ENCODE measurements around the gene CEP295NL. TPM values are rescaled to one million over a fixed set of nuclear protein-coding genes. Genes with fewer than 3 reads are reported as not detected.

Gene CEP295NL
- total and polyA plus RNA-seq, 2 of the 13 experiments (the other 11 are each of a cell fraction or from before 2014, with no cell fraction given), result not detected

DNA sequence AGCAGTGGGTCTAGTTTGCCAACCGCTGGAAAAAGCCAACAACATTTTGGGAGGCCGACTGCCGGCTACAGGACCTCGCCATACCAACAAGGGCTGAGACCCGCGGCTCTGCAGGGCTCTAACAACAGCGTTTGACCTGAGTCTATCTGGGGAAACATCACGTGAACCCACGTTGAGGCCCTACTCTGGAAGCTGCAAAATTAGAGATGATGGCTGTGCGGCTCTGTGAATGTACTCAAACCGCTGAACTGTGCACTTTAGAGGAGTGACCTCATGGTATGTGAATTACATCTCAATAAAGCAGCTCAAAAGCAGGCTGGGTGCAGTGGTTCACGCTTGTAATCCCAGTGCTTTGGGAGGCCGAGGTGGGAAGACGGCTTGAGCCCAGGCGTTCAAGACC is 10.1 kb upstream of the CEP295NL start (continued):
- TF ChIP-seq CSRNP1 (CRISPR knock-in tag; IDR thresholded peaks at IDR 0.05), result no peak
- no peak for TF ChIP-seq BATF2 (CRISPR knock-in tag; IDR thresholded peaks at IDR 0.05)
- no peak for TF ChIP-seq PAXIP1 (CRISPR knock-in tag; conservative IDR thresholded peaks at IDR 0.05)
- TF ChIP-seq ZNF546 (CRISPR knock-in tag; conservative IDR thresholded peaks at IDR 0.05), result no peak
- TF ChIP-seq, protein P1, sequence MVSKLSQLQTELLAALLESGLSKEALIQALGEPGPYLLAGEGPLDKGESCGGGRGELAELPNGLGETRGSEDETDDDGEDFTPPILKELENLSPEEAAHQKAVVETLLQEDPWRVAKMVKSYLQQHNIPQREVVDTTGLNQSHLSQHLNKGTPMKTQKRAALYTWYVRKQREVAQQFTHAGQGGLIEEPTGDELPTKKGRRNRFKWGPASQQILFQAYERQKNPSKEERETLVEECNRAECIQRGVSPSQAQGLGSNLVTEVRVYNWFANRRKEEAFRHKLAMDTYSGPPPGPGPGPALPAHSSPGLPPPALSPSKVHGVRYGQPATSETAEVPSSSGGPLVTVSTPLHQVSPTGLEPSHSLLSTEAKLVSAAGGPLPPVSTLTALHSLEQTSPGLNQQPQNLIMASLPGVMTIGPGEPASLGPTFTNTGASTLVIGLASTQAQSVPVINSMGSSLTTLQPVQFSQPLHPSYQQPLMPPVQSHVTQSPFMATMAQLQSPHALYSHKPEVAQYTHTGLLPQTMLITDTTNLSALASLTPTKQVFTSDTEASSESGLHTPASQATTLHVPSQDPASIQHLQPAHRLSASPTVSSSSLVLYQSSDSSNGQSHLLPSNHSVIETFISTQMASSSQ (IDR thresholded peaks at IDR 0.05; ENCODE audit: low read depth), result no peak
- TF ChIP-seq, protein P1 (CRISPR knock-in tag; IDR thresholded peaks at IDR 0.05; ENCODE audit: borderline replicate concordance), result no peak
- no peak for TF ChIP-seq ZNF354B (CRISPR knock-in tag; IDR thresholded peaks at IDR 0.05)
- no peak for TF ChIP-seq ZBTB10 (CRISPR knock-in tag; IDR thresholded peaks at IDR 0.05; ENCODE audit: borderline replicate concordance)
- no peak for TF ChIP-seq ARHGAP35 (CRISPR knock-in tag; IDR thresholded peaks at IDR 0.05; ENCODE audit: borderline replicate concordance)
- no peak for TF ChIP-seq ZNF556 (CRISPR knock-in tag; IDR thresholded peaks at IDR 0.05; ENCODE audit: borderline replicate concordance)
- TF ChIP-seq ZMYM4 (CRISPR knock-in tag; IDR thresholded peaks at IDR 0.05), result no peak

Data from HepG2 (cell line).